ENCODE data around the gene PBXIP1. TPM values are rescaled to one million over a fixed set of nuclear protein-coding genes. Genes with fewer than 3 reads are reported as not detected.

PBXIP1 gene
- total RNA-seq, 1 donor from 2014 or later: 23.7 TPM

DNA sequence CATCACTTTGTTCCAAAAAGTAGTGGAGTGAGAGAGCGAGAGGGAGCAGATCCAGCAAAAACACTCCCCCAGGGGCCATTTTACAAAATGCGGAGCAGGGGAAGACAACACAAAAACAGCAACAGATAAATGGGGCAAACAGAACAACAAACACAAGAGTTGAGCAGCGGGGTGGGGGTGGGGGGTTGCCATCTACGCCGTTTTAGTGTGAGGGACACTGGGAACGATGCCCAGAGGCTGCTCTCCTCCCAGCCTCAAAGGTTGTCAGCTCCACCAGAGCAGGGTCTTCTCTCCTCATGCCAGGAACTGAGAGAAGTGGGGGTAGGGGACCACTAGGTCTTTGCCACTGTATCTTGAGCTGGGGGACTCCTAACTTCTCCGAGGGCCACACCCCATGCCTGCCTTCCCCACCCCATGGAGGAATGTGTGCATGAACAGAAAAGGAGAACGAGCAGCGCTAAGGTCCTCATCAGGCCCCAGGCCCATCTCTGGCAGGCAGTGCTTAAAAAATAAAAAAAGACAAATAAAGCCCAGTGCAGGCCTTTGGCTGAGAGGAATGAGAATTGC is 1.3 kb upstream of the PBXIP1 start:
- Histone ChIP-seq H3K36me3 (ENCODE audit: control insufficient read depth, insufficient read depth, low read length) (peaks cover 2% of the 10 kb centered on the region), H3K27me3 (ENCODE audit: control insufficient read depth, insufficient read depth, low read length) (no peaks in the 10 kb centered on the region), H3K4me3 (ENCODE audit: low read depth, low read length) (no peak overlapping the region)
- no peak for DNase-seq (ENCODE audit: low read depth)
- no peak for FAIRE-seq
- TF ChIP-seq, protein P1, sequence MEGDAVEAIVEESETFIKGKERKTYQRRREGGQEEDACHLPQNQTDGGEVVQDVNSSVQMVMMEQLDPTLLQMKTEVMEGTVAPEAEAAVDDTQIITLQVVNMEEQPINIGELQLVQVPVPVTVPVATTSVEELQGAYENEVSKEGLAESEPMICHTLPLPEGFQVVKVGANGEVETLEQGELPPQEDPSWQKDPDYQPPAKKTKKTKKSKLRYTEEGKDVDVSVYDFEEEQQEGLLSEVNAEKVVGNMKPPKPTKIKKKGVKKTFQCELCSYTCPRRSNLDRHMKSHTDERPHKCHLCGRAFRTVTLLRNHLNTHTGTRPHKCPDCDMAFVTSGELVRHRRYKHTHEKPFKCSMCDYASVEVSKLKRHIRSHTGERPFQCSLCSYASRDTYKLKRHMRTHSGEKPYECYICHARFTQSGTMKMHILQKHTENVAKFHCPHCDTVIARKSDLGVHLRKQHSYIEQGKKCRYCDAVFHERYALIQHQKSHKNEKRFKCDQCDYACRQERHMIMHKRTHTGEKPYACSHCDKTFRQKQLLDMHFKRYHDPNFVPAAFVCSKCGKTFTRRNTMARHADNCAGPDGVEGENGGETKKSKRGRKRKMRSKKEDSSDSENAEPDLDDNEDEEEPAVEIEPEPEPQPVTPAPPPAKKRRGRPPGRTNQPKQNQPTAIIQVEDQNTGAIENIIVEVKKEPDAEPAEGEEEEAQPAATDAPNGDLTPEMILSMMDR (IDR thresholded peaks at IDR 0.05; ENCODE audit: insufficient read depth, low read length, severe bottlenecking): no peak

DNA sequence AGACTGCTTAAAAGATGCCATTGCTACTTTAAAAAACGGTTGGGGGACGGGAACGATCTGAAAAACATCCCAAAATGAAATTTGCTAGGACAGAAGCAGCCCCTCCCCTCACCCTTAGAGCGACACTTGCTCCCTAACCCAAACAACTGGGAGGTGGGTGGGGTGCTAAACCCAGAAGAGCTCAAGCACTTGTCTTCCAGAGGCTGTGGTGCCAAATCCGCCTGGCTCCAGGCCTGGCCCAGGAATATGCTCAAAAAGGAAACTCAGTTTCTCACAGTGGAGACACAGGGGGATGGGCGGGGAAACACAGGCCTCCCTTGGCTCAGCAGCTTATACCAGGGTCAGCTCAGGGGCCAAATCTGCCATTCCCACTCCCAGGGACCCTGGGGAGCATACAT is 644 bp upstream of the PBXIP1 start:
- H3K4me3 ChIP-seq (ENCODE audit: low read depth, low read length): peak overlapping the region; percentile 49
- TF ChIP-seq, protein P1 (IDR thresholded peaks at IDR 0.05; ENCODE audit: insufficient read depth, low read length, severe bottlenecking): no peak
- DNase-seq (ENCODE audit: low read depth) (no peak), FAIRE-seq (no peak)
- peaks cover 2% of the 10 kb centered on the region for H3K36me3 ChIP-seq (ENCODE audit: control insufficient read depth, insufficient read depth, low read length)
- H3K27me3 ChIP-seq (ENCODE audit: control insufficient read depth, insufficient read depth, low read length): no peaks in the 10 kb centered on the region

DNA sequence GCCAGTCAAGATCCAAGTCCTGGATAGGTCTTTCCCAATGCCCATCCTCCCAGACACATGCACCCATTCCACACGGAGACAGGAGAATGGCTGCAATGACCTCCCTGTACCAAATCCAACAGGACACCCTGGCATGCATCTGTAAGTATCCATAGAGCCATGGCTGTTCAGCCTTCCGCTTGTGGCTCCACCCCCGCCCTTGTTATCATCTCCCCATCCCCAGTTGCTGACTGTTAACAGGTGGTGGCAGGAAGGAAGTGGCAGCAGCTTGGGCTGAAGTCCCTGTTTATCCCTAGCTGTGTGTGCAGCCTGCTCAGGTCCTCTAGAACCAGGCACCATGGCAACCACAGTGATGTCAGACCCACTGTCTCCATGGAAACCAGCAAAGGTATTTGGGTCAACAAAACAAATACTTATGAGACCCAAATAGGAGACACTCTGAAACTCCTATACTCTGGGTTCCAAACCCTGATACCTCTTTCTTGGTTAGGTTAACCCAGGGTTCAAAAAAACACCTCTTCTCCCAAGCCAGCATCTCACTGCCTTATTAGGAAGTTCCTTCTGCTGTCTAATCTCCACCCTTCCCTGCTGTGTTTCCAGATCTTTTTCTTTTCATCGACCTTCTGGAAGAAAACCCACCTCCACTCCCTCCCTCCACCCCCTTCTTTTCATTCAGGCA is 721 bp downstream of the PBXIP1 start:
- FAIRE-seq (no peak), DNase-seq (ENCODE audit: low read depth) (peak; percentile 32)
- Histone ChIP-seq H3K4me3 (ENCODE audit: low read depth, low read length) (peak overlapping the region; percentile 49), H3K36me3 (ENCODE audit: control insufficient read depth, insufficient read depth, low read length) (peaks cover 2% of the 10 kb centered on the region), H3K27me3 (ENCODE audit: control insufficient read depth, insufficient read depth, low read length) (no peaks in the 10 kb centered on the region)
- TF ChIP-seq, protein P1 (IDR thresholded peaks at IDR 0.05; ENCODE audit: insufficient read depth, low read length, severe bottlenecking): no peak

DNA sequence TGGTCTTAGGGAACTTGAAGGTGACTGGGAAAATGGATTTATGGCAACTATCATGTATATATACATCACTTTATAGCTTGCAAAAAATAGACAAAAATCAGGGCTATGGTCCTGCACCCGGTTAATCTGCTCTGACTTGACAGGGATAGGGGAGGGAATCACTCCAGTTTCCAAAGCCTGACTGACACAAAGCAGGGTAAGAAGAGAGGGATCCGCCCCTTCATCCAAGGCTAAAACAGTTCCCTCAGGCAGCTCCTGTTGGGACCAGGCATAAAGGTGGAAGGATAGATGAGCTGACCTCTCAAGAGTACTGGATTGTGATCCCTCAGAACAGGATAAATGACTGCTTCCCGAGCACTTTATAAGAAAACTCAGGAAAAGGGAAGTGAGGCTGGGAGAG is 1.4 kb downstream of the PBXIP1 start:
- DNase-seq (ENCODE audit: low read depth) (no peak), FAIRE-seq (no peak)
- TF ChIP-seq, protein P1 (IDR thresholded peaks at IDR 0.05; ENCODE audit: insufficient read depth, low read length, severe bottlenecking): no peak
- Histone ChIP-seq H3K27me3 (ENCODE audit: control insufficient read depth, insufficient read depth, low read length) (no peaks in the 10 kb centered on the region), H3K4me3 (ENCODE audit: low read depth, low read length) (no peak overlapping the region), H3K36me3 (ENCODE audit: control insufficient read depth, insufficient read depth, low read length) (peaks cover 2% of the 10 kb centered on the region)

DNA sequence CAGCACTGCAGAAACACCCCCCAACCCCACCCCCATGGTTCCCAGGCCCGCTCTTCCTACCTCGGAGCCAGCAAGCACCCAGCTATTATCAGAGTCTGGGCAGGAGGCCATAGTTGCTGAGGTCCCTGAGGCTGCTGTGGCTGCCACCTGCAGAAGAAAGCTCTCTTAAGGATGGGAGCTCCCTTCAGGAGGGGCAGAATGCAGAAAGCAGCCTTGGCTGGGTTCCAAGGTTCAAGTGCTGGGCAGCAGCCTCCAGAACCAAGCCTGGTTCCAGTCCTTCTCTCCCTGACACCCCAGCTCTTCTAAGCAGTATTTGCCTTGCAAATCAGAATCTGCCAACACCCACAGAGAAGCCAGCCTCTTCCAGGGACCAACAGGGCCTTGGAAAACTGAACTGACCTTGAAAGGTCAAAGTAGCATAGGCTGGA is 2.3 kb downstream of the PBXIP1 start:
- TF ChIP-seq, protein P1 (IDR thresholded peaks at IDR 0.05; ENCODE audit: insufficient read depth, low read length, severe bottlenecking): no peak
- Histone ChIP-seq H3K36me3 (ENCODE audit: control insufficient read depth, insufficient read depth, low read length) (no peaks in the 10 kb centered on the region), H3K4me3 (ENCODE audit: low read depth, low read length) (no peak overlapping the region), H3K27me3 (ENCODE audit: control insufficient read depth, insufficient read depth, low read length) (no peaks in the 10 kb centered on the region)
- no peak for FAIRE-seq
- DNase-seq (ENCODE audit: low read depth): no peak
